OCI-LY1 (cell line): ENCODE measurements around the gene IGSF9B.

Experiments used
- H2AFZ ChIP-seq: fragments of 200-600 bp; sonication (generic), shearing (Covaris generic); 2 replicates; pipeline ENCODE4 v1.6.0; 2014; ENCODE audit warnings: antibody characterized with exemption, mild to moderate bottlenecking, low read length
- H3F3A ChIP-seq: fragments of 200-600 bp; sonication (generic), shearing (Covaris generic); 2 replicates; pipeline ENCODE4 v1.6.0; 2014; ENCODE audit warnings: mild to moderate bottlenecking, antibody characterized with exemption, low read length, moderate library complexity; ENCODE audit not compliant: insufficient read depth
- H3K27ac ChIP-seq: fragments of 200-600 bp; sonication (generic); 2 replicates; pipeline ENCODE4 v1.5.1; 2014; ENCODE audit warnings: low read length, mixed run types, mild to moderate bottlenecking, low read depth; ENCODE audit not compliant: poor library complexity, severe bottlenecking
- H3K27me3 ChIP-seq: fragments of 200-600 bp; sonication (generic); 2 replicates; pipeline ENCODE4 v1.6.0; 2014; ENCODE audit warnings: antibody characterized with exemption, mild to moderate bottlenecking, low read length, moderate library complexity; ENCODE audit not compliant: insufficient read depth
- H3K36me3 ChIP-seq: fragments of 200-600 bp; sonication (generic); 2 replicates; pipeline ENCODE4 v1.6.1; 2014; ENCODE audit warnings: mild to moderate bottlenecking, antibody characterized with exemption, low read length, moderate library complexity, mixed read lengths; ENCODE audit not compliant: insufficient read depth
- H3K4me1 ChIP-seq: fragments of 200-600 bp; sonication (generic); 2 replicates; pipeline ENCODE4 v1.5.1; 2014; ENCODE audit warnings: mild to moderate bottlenecking, low read length, moderate library complexity; ENCODE audit not compliant: insufficient read depth, severe bottlenecking
- H3K4me2 ChIP-seq: fragments of 200-600 bp; sonication (generic), shearing (Covaris generic); 2 replicates; pipeline ENCODE4 v1.6.1; 2014; ENCODE audit warnings: low read length
- H3K4me3 ChIP-seq: fragments of 200-600 bp; sonication (generic); 2 replicates; pipeline ENCODE4 v1.5.1; 2014; ENCODE audit warnings: low read length, low read depth, mild to moderate bottlenecking, mixed read lengths; ENCODE audit not compliant: poor library complexity, severe bottlenecking
- H3K79me2 ChIP-seq: fragments of 200-600 bp; shearing (Covaris generic); 2 replicates; pipeline ENCODE4 v1.6.1; 2016; ENCODE audit warnings: mixed run types, low read length, mixed read lengths; ENCODE audit not compliant: insufficient read depth
- H3K9ac ChIP-seq: fragments of 200-600 bp; sonication (generic), shearing (Covaris generic); 2 replicates; pipeline ENCODE4 v1.6.1; 2014; ENCODE audit warnings: mild to moderate bottlenecking, low read length, mixed read lengths
- H3K9me2 ChIP-seq: fragments of 200-600 bp; sonication (generic), shearing (Covaris generic); 2 replicates; pipeline ENCODE4 v1.6.1; 2014; ENCODE audit warnings: low read depth, mild to moderate bottlenecking, low read length, mixed read lengths
- H3K9me3 ChIP-seq: fragments of 200-600 bp; shearing (Covaris generic); 2 replicates; pipeline ENCODE4 v1.6.1; 2014; ENCODE audit warnings: low read length, mixed read lengths
- H4K20me1 ChIP-seq: fragments of 200-600 bp; sonication (generic), shearing (Covaris generic); 2 replicates; pipeline ENCODE4 v1.6.0; 2016; ENCODE audit warnings: mild to moderate bottlenecking, low read length; ENCODE audit not compliant: insufficient read depth
- EZH2 ChIP-seq: fragments of 200-600 bp; sonication (generic), shearing (Covaris generic); IDR thresholded peaks from 2 replicates; pipeline ENCODE4 v1.8.0; 2017; ENCODE audit warnings: borderline replicate concordance, mixed run types, mild to moderate bottlenecking, antibody characterized with exemption, low read length, moderate library complexity, mixed read lengths
- TF ChIP-seq, protein P1 (sequence below): fragments of 200-600 bp; sonication (generic), shearing (Covaris generic); IDR thresholded peaks from 2 replicates; pipeline ENCODE4 v1.5.1; 2017; ENCODE audit warnings: mild to moderate bottlenecking, antibody characterized with exemption, low read length, moderate library complexity, mixed read lengths

Gene IGSF9B

DNA sequence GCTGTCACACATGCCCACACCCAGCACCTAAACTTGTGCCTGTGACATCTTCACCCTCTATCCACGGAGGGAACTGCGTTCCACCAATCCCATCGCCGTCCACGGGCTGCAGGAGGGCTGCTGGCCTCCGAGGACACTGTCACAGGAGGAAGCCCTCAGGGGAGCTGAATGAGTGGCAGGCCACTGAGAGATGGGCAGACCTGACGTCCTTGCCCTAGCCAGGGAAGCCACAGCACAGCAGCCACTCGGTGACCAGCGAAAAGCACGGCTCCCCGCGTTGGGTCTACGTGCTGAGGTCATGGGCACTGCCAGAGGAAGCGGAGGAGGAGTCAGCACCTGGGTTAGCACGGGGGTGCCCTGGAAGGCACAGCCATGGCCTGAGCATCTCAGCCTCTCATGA, 50.5 kb downstream of the IGSF9B start:
- Histone ChIP-seq H3K9me2 (no peaks in the 10 kb centered on the region), H3K4me1 (no peaks in the 10 kb centered on the region), H3K36me3 (no peaks in the 10 kb centered on the region), H3K9me3 (no peaks in the 10 kb centered on the region), H3K79me2 (no peaks in the 10 kb centered on the region), H3K27ac (no peak overlapping the region), H4K20me1 (no peaks in the 10 kb centered on the region), H3K27me3 (no peaks in the 10 kb centered on the region), H3F3A (no peaks in the 10 kb centered on the region), H3K4me3 (no peak overlapping the region), H3K9ac (no peak overlapping the region), H2AFZ (no peak overlapping the region), H3K4me2 (no peak overlapping the region)
- TF ChIP-seq EZH2: no peak
- TF ChIP-seq, protein P1, sequence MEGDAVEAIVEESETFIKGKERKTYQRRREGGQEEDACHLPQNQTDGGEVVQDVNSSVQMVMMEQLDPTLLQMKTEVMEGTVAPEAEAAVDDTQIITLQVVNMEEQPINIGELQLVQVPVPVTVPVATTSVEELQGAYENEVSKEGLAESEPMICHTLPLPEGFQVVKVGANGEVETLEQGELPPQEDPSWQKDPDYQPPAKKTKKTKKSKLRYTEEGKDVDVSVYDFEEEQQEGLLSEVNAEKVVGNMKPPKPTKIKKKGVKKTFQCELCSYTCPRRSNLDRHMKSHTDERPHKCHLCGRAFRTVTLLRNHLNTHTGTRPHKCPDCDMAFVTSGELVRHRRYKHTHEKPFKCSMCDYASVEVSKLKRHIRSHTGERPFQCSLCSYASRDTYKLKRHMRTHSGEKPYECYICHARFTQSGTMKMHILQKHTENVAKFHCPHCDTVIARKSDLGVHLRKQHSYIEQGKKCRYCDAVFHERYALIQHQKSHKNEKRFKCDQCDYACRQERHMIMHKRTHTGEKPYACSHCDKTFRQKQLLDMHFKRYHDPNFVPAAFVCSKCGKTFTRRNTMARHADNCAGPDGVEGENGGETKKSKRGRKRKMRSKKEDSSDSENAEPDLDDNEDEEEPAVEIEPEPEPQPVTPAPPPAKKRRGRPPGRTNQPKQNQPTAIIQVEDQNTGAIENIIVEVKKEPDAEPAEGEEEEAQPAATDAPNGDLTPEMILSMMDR: no peak

- no peak overlapping the region for H3K4me2 ChIP-seq
- H3K36me3 ChIP-seq: no peaks in the 10 kb centered on the region
- no peak overlapping the region for H2AFZ ChIP-seq
- H3K4me3 ChIP-seq: no peak overlapping the region
- no peak for TF ChIP-seq EZH2
- TF ChIP-seq, protein P1: no peak
- no peaks in the 10 kb centered on the region for H3K9me3 ChIP-seq
- no peak overlapping the region for H3K9ac ChIP-seq
- no peak overlapping the region for H3K27ac ChIP-seq
- H3K9me2 ChIP-seq: no peaks in the 10 kb centered on the region
- no peaks in the 10 kb centered on the region for H3K79me2 ChIP-seq
- H4K20me1 ChIP-seq: no peaks in the 10 kb centered on the region
- H3F3A ChIP-seq: no peaks in the 10 kb centered on the region
- no peaks in the 10 kb centered on the region for H3K27me3 ChIP-seq
- no peaks in the 10 kb centered on the region for H3K4me1 ChIP-seq
These were observed 51.1 kb downstream of the IGSF9B start for GRCh38 chr11:133905677-133906156.

- Histone ChIP-seq H3K4me1 (no peaks in the 10 kb centered on the region), H3F3A (no peaks in the 10 kb centered on the region), H3K9me3 (no peaks in the 10 kb centered on the region), H3K4me2 (no peak overlapping the region), H3K27me3 (no peaks in the 10 kb centered on the region), H2AFZ (no peak overlapping the region), H3K27ac (no peak overlapping the region), H4K20me1 (no peaks in the 10 kb centered on the region), H3K9me2 (no peaks in the 10 kb centered on the region), H3K79me2 (no peaks in the 10 kb centered on the region), H3K4me3 (no peak overlapping the region), H3K9ac (no peak overlapping the region), H3K36me3 (no peaks in the 10 kb centered on the region)
- no peak for TF ChIP-seq EZH2
- TF ChIP-seq, protein P1: no peak
These were observed 51.8 kb downstream of the IGSF9B start for GRCh38 chr11:133904818-133905515.
